B cell (primary cell): Measurements from ENCODE around the gene RAB8A.

ENCODE experiments used
- CTCF ChIP-seq: fragments of 200-600 bp; IDR thresholded peaks from one replicate; pipeline ENCODE4 v1.8.0; 2022; ENCODE audit warnings: antibody characterized with exemption, mild to moderate bottlenecking
- EZH2 ChIP-seq: IDR thresholded peaks from 2 replicates; pipeline ENCODE4 v1.6.1; 2012; ENCODE audit warnings: borderline replicate concordance, low read depth, mild to moderate bottlenecking, moderate library complexity, low read length; ENCODE audit not compliant: insufficient read depth, poor library complexity, severe bottlenecking

- TF ChIP-seq CTCF (no peak), EZH2 (no peak)
Observed at GRCh38 chr19:16073481-16073880, 38.2 kb upstream of the RAB8A start.
